ENCODE results near the gene TRAF6.
"Not testable (repeated sequence)": the region's sequence is repeated elsewhere in the genome, so short reads cannot be mapped to it uniquely, and the experiment has no call there.

TRAF6 gene

GRCh38 chr11:36492724-36493304, 17.3 kb downstream of the TRAF6 start:
- DNase-seq: no peak

GRCh38 chr11:36490026-36490806, 19.9 kb downstream of the TRAF6 start:
- no peak for DNase-seq

GRCh38 chr11:36488096-36488495, 22.0 kb downstream of the TRAF6 start:
- no peak for DNase-seq

- DNase-seq: no peak
Observed at GRCh38 chr11:36487619-36488018, 22.5 kb downstream of the TRAF6 start.

- no peak for DNase-seq
Observed at GRCh38 chr11:36485298-36486002, 24.6 kb downstream of the TRAF6 start.

- not testable (repeated sequence) for DNase-seq
Observed at GRCh38 chr11:36483042-36483441, 27.0 kb downstream of the TRAF6 start.

GRCh38 chr11:36480833-36481232, 29.2 kb downstream of the TRAF6 start:
- DNase-seq: no peak

GRCh38 chr11:36478700-36479329, 31.3 kb downstream of the TRAF6 start:
- DNase-seq: peak; percentile 18

- no peak for DNase-seq
Observed at GRCh38 chr11:36475192-36475591, 34.9 kb downstream of the TRAF6 start.

GRCh38 chr11:36471577-36471976, 38.5 kb downstream of the TRAF6 start:
- no peak for DNase-seq

- no peak for DNase-seq
Observed at GRCh38 chr11:36469881-36470802, 39.9 kb downstream of the TRAF6 start.

GRCh38 chr11:36469063-36469462, 41.0 kb downstream of the TRAF6 start:
- no peak for DNase-seq

GRCh38 chr11:36467916-36468315, 42.2 kb downstream of the TRAF6 start:
- DNase-seq: no peak

GRCh38 chr11:36467012-36467411, 43.1 kb downstream of the TRAF6 start:
- DNase-seq: no peak

GRCh38 chr11:36465449-36466163, 44.5 kb downstream of the TRAF6 start:
- no peak for DNase-seq

- DNase-seq: no peak
Observed at GRCh38 chr11:36464720-36465119, 45.4 kb downstream of the TRAF6 start.

GRCh38 chr11:36463781-36464180, 46.3 kb downstream of the TRAF6 start:
- DNase-seq: no peak

GRCh38 chr11:36462321-36462720, 47.8 kb downstream of the TRAF6 start:
- DNase-seq: no peak

- no peak for DNase-seq
Observed at GRCh38 chr11:36460220-36460619, 49.9 kb downstream of the TRAF6 start.

GRCh38 chr11:36459046-36459445, 51.0 kb downstream of the TRAF6 start:
- DNase-seq: no peak

- DNase-seq: no peak
Observed at GRCh38 chr11:36458129-36458915, 51.8 kb downstream of the TRAF6 start.
